ENCODE results near the gene DBNL.

The DBNL gene

DNA sequence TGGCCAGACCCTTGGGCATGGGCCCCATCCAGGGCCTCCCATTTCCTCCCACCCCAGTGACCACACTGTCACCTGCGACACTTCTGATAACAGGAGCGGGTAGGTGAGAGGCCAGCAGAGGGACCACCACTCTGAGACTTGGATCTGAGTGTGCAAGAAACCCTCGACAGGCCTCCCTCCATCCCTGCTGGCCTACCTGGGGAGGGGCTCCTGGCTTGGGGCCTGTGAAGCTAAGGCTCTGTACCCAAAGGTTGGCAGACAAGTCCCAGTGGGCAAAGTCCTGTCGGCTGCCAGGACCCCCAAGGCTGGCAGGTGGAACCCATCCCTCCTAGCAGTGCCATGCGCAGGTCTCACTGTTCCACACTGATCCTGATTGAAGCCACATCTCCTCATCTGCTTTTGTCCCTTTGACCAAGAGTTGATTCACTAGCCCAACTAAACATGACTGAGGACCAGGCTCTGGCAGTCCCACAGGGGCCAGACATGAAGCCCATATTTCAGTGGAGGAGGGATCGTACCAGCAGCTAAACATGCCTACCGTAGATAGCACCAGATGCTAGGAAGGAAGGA lies 22.1 kb downstream of the DBNL start:
- in situ Hi-C loops (cut with MboI; ENCODE audit: low sequenced_read_pairs, unreplicated experiment) = no loop called here
- DNase-seq (ENCODE audit: low spot score) = no peak
- TF ChIP-seq, protein P1, sequence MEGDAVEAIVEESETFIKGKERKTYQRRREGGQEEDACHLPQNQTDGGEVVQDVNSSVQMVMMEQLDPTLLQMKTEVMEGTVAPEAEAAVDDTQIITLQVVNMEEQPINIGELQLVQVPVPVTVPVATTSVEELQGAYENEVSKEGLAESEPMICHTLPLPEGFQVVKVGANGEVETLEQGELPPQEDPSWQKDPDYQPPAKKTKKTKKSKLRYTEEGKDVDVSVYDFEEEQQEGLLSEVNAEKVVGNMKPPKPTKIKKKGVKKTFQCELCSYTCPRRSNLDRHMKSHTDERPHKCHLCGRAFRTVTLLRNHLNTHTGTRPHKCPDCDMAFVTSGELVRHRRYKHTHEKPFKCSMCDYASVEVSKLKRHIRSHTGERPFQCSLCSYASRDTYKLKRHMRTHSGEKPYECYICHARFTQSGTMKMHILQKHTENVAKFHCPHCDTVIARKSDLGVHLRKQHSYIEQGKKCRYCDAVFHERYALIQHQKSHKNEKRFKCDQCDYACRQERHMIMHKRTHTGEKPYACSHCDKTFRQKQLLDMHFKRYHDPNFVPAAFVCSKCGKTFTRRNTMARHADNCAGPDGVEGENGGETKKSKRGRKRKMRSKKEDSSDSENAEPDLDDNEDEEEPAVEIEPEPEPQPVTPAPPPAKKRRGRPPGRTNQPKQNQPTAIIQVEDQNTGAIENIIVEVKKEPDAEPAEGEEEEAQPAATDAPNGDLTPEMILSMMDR (IDR thresholded peaks at IDR 0.05; ENCODE audit: borderline replicate concordance, control extremely low read depth, extremely low read depth, insufficient read depth, missing control alignments) = no peak

DNA sequence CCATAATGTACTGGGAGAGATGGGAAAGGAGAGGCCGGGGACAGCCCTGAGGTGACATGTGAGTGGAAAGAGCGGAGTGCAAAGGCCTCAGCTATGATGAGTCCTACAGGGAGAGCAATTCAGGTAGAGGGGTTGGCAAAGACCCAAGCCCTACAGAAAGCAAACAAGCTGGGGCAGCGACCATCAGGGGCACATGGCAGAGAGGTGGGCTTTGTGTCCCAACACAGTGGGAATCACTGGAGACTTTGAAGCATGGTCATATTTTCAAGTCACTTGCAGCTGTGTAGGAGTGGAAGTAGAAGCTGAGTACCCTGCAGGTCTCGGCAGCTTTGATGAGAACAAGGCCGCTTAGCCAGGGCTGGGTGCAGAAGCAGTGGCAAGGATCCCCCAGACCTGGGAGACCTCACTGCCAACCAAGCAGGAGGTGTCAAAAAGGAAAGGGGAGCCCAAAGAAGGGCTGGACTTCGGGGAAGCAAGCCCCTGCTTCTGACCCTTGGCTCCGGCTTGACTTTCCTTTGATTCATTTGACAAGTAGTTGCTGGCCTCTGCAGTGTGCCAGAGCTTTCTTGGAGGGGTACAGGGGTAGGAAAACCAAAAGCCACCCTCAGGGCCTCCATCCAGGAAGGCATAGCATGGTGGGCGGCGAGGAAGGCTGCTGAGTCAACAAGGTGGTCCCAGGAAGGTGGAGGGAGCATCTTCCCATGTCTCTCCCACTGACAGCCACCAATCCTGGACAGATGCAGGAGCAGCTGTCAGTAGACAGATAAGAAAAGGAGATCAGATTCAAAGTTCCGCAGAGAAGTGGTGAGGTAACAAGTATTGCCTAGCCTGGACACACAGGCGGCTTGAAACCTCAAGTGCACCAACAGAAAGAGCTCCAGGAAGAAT lies 22.8 kb downstream of the DBNL start:
- in situ Hi-C loops (cut with MboI; ENCODE audit: low sequenced_read_pairs, unreplicated experiment) = no loop called here
- DNase-seq (ENCODE audit: low spot score) = no peak
- TF ChIP-seq, protein P1 (IDR thresholded peaks at IDR 0.05; ENCODE audit: borderline replicate concordance, control extremely low read depth, extremely low read depth, insufficient read depth, missing control alignments) = no peak

DNA sequence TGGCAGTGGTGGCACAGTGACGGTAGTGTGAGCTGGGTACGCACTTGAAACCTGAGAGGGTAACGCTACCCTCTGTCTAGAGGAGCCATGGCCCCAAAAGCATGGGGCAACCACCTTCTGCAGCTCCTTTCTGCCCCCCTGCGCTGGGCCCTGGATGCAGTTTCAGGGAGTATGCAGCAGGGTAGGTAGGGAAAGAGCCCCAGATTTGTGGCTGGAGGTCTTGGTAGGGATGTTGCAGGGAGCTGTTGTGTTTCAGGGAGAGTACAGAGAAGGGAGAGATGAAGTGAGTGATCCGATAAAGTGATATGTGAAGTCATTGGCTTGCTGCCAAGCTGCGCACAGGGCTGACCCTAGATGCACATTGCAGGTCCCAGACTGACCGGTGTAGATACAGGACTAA lies 23.6 kb downstream of the DBNL start:
- in situ Hi-C loops (cut with MboI; ENCODE audit: low sequenced_read_pairs, unreplicated experiment) = no loop called here
- no peak for DNase-seq (ENCODE audit: low spot score)
- TF ChIP-seq, protein P1 (IDR thresholded peaks at IDR 0.05; ENCODE audit: borderline replicate concordance, control extremely low read depth, extremely low read depth, insufficient read depth, missing control alignments) = no peak

DNA sequence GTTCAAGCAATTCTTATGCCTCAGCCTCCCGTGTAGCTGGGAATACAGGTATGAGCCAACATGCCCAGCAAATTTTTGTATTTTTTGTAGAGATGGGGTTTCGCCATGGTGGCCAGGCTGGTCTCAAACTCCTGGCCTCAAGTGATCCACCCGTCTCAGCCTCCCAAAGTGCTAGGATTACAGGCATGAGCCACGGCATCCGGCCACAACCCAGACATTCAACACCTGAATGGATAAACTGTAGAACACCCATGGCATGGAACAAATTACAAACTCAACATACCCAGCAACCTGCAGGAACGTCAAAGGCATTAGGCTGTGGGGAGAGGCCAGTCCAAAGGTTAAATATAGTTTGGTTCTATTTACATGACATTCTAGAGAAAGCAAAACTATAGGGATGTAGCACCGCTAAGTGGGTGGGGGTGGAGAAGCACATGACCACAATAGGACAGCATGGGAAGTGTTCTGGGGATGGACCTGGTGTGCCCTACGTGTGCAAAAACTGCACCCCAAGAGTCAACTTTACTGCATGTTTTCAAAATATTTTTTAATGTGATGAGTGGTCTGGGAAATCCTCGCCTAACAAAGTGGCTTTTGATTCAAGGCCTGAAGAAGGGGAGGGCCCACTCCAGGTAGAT lies 27.3 kb downstream of the DBNL start:
- in situ Hi-C loops (cut with MboI; ENCODE audit: low sequenced_read_pairs, unreplicated experiment) = no loop called here
- no peak for DNase-seq (ENCODE audit: low spot score)
- TF ChIP-seq, protein P1 (IDR thresholded peaks at IDR 0.05; ENCODE audit: borderline replicate concordance, control extremely low read depth, extremely low read depth, insufficient read depth, missing control alignments) = no peak

DNA sequence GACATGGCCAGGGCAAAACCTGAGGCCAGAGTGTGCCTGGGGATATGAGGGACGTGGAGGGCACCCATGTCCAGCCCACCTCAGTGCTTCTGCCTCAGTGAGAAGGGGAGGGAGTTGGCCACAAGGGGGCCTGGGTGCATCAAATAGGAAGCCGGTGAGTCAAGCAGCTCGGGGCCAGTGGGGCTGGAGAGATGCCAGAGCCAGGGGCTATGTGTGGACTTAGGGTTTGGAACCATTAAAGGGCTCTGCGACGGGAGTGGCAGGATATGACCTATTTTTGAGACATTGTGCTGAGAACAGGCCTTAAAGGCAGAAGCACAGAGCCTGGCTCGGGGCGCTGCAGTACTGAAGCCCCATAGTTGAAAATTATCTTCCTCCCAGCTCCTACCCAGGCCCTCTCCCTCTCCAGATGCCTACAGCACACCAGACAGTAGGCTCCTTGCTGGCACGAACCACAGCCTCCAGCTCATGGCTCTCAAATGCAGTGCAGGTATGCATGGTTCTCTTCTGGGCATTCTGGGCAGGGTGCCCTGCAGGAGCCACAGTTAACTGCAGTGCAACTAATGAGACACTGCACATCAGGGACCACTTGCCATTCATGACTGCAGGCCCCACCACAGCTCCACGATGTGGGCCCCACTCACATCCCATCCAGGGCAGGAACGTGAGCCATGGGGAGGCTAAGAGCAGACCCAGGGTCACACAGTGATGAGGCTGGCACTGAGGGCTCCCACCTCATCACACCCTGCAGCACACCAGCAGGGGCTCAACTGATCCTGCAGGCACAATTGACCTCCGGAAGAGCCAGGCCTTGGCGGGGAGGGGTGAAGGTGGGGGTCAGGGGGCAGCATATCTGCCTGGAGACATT lies 28.1 kb downstream of the DBNL start:
- DNase-seq (ENCODE audit: low spot score) = peak; percentile 64
- in situ Hi-C loops (cut with MboI; ENCODE audit: low sequenced_read_pairs, unreplicated experiment) = no loop called here
- TF ChIP-seq, protein P1 (IDR thresholded peaks at IDR 0.05; ENCODE audit: borderline replicate concordance, control extremely low read depth, extremely low read depth, insufficient read depth, missing control alignments) = peak; percentile 55

All from GM13976 (cell line).